Calu3 (cell line): ENCODE results near the gene SMIM27. TPM values are rescaled to one million over a fixed set of nuclear protein-coding genes. Genes with fewer than 3 reads are reported as not detected.

Experiments used
- BruUV-seq: library from RNA; stranded (reverse); fragments of 400-500 nt; replicated peaks from 2 replicates; lab custom pipeline; 2021; lab: Mats Ljungman, UMichigan
- CTCF ChIA-PET: fragments of 300-600 bp; sonication (Branson Sonifier 250); formaldehyde crosslinking; loops from one replicate; lab custom pipeline; 2022; ENCODE audit warnings: antibody characterized with exemption; lab: Charles Lee
- DNase-seq: peaks from one replicate; pipeline ENCODE4 v3.0.0; 2022
- H3K27ac Mint-ChIP-seq: one replicate; pipeline ENCODE4 v1.8.0; 2022; ENCODE audit warnings: mixed read lengths; ENCODE audit not compliant: unreplicated experiment
- H3K27me3 Mint-ChIP-seq: one replicate; pipeline ENCODE4 v1.8.0; 2022; ENCODE audit warnings: mixed read lengths; ENCODE audit not compliant: unreplicated experiment
- H3K36me3 Mint-ChIP-seq: one replicate; pipeline ENCODE4 v1.8.0; 2022; ENCODE audit warnings: mild to moderate bottlenecking, moderate library complexity, mixed read lengths; ENCODE audit not compliant: insufficient read depth, unreplicated experiment
- H3K4me1 Mint-ChIP-seq: one replicate; pipeline ENCODE4 v1.8.0; 2022; ENCODE audit warnings: mild to moderate bottlenecking, low read depth, mixed read lengths; ENCODE audit not compliant: unreplicated experiment
- H3K4me3 Mint-ChIP-seq: one replicate; pipeline ENCODE4 v1.8.0; 2022; ENCODE audit warnings: mild to moderate bottlenecking, low read depth, moderate library complexity, mixed read lengths; ENCODE audit not compliant: unreplicated experiment
- H3K9me3 Mint-ChIP-seq: one replicate; pipeline ENCODE4 v1.8.0; 2022; ENCODE audit warnings: low read depth, mixed read lengths; ENCODE audit not compliant: unreplicated experiment
- CTCF ChIP-seq: fragments of 200-600 bp; IDR thresholded peaks from one replicate; pipeline ENCODE4 v1.8.0; 2022; ENCODE audit warnings: antibody characterized with exemption; ENCODE audit not compliant: unreplicated experiment
- intact Hi-C: fragments of 100-400 bp; cut with micrococcal nuclease; formaldehyde crosslinking; loops from one replicate; pipeline ENCODE4 v1.10.0; 2022; ENCODE audit not compliant: unreplicated experiment
- total RNA-seq: library from RNA; stranded (reverse); gene quantifications from 2 replicates; pipeline ENCODE4 v1.2.3, GENCODE V29; 2022

SMIM27 gene
- total RNA-seq, 1 experiment from 2014 or later, result 4.4 TPM

DNA sequence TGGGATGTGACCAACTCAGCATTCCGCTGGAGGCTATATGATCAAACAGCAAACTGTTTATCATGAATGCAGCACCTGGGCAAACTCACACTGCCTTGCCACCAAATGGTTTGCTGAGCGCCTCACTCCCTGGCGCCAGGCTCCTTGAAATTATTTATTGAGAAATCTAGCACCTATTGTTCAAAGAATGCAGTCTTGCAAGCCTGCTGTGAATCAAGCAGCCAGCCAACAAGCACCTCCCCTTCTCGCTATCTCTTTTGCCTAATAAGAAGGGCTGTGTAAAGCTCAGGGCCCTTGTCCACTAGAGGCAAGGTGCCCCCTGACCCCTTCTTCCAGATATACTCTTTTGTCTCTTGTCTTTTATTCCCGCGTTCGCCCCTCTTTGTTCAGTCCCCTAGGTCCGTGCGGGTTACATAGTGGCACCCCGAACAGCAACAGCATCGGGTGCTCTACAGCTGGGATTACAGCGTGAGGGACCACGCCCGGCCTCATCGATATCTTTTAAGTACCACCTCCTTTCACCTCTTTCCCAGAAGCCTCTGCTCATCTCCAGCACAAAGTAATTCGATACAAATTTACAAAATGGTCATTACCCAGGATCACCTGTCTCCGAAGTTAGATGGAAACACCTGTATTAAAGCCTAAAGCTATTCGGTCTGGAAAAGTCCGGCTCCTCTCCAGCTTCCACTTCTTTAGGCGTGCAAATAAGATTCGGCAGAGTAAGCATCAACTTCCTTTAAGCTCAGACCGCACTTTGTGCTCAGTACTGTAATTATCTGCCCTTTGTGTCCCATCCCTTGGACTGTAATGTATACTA is 27.0 kb upstream of the SMIM27 start:
- no peak for TF ChIP-seq CTCF
- BruUV-seq, result TSS peak; percentile 76
- Mint-ChIP-seq H3K27ac (peak overlapping the region; percentile 67), H3K36me3 (peaks cover 25% of the 10 kb centered on the region), H3K4me3 (peak overlapping the region; percentile 84), H3K9me3 (peaks cover 2% of the 10 kb centered on the region), H3K27me3 (no peaks in the 10 kb centered on the region), H3K4me1 (peaks cover 23% of the 10 kb centered on the region)
- CTCF ChIA-PET, result interaction anchor here (0.6 to 3.0 kb wide), 8 partner anchors 22 to 146 kb away, joined by 3 to 29 read pairs (median 6); partner anchors contain the start of gene ACO1
- intact Hi-C loops, result loop anchor here (10.0 kb wide), 1 partner anchor 100 kb away; no protein-coding TSS in a partner anchor
- peak; percentile 11 for DNase-seq

GRCh38 chr9:32525709-32526030 is 26.5 kb upstream of the SMIM27 start:
- CTCF ChIA-PET, result interaction anchor here (0.5 to 3.0 kb wide), 10 partner anchors 22 to 623 kb away, joined by 3 to 29 read pairs (median 4); partner anchors contain the start of gene ACO1
- Mint-ChIP-seq H3K36me3 (peaks cover 25% of the 10 kb centered on the region), H3K9me3 (peaks cover 2% of the 10 kb centered on the region), H3K27me3 (no peaks in the 10 kb centered on the region), H3K4me3 (peak overlapping the region; percentile 84), H3K27ac (peak overlapping the region; percentile 67), H3K4me1 (peaks cover 23% of the 10 kb centered on the region)
- intact Hi-C loops, result loop anchor here (1.0 to 10.0 kb wide), 3 partner anchors 47 to 146 kb away; no protein-coding TSS in a partner anchor
- DNase-seq, result no peak
- no peak for TF ChIP-seq CTCF
- BruUV-seq, result no TSS peak

GRCh38 chr9:32526041-32526706 is 26.0 kb upstream of the SMIM27 start, which contains the start of gene RIGI:
Gene RIGI, minus strand, starts transcription at chr9:32526196. Its CDS starts 30 bp downstream, at chr9:32526166.
- intact Hi-C loops, result loop anchor here (1.0 to 10.0 kb wide), 3 partner anchors 46 to 147 kb away; no protein-coding TSS in a partner anchor

More at GRCh38 chr9:32526041-32526706, 26.0 kb upstream of the SMIM27 start, which contains the start of gene RIGI:
- no TSS peak for BruUV-seq
- CTCF ChIA-PET, result interaction anchor here (0.5 to 3.0 kb wide), 13 partner anchors 10 to 623 kb away, joined by 3 to 29 read pairs (median 4); partner anchors contain the start of gene ACO1
- peak within 1 kb of the TSS; percentile 67 for H3K27ac Mint-ChIP-seq
- peak within 1 kb of the TSS; percentile 84 for H3K4me3 Mint-ChIP-seq
- H3K36me3 Mint-ChIP-seq, result peaks cover 25% of the 10 kb centered on the region
- DNase-seq, result peak; percentile 86
- H3K4me1 Mint-ChIP-seq, result peaks cover 23% of the 10 kb centered on the region
- H3K9me3 Mint-ChIP-seq, result peaks cover 2% of the 10 kb centered on the region
- no peaks in the 10 kb centered on the region for H3K27me3 Mint-ChIP-seq
- TF ChIP-seq CTCF, result peak; percentile 38
